ENCODE results near the gene ELF1. TPM values are rescaled to one million over a fixed set of nuclear protein-coding genes. Genes with fewer than 3 reads are reported as not detected.
A peak's percentile ranks its signal among the peaks of the same experiment; 100 is the strongest.

Gene ELF1
- total and polyA plus RNA-seq, 2 of the 4 experiments (the other 2 are of a cell fraction) = 25.4 to 27.6 TPM

DNA sequence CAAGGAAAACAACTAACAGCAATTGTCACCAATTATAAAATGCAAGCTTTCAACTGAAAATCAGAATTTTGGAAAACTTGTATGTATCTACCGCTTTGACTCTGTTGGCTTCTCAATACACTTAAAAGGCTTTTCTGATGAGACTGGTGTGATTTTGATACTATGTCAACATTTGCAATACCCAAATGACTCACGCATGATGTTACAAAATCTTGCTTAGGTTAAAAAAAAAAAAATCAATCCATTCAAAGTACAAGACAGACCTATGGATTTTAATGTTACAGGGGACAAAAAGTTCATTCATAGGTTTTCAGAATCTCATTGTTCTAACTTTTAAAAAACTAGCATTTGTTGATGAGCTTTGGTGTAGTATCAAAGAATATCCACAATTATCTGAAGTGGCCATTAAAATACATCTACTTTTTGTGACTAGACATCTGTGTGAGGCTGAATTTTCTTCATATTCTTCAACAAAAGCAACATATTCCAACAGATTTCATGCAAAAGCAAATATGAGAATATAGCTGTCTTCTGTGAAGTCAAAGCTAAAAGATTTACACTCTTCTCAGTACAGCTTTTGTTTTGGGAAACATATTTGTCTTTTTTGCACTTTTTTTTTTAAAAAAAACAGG, 10.7 kb downstream of the ELF1 start:
- TF ChIP-seq CEBPB (IDR thresholded peaks at IDR 0.05; ENCODE audit: low read depth, low read length) = peak; percentile 97
- TF ChIP-seq CTCF (conservative IDR thresholded peaks at IDR 0.05; ENCODE audit: low read depth, low read length) = no peak
- TF ChIP-seq FOS (IDR thresholded peaks at IDR 0.05; ENCODE audit: low read depth, low read length) = peak; percentile 91
- TF ChIP-seq MAZ (IDR thresholded peaks at IDR 0.05; ENCODE audit: borderline replicate concordance, low read depth, low read length) = no peak
- H3K4me2 ChIP-seq (ENCODE audit: low read depth, low read length) = no peak overlapping the region
- POLR2A ChIA-PET (ENCODE audit: unreplicated experiment) = no interaction called here
- DNase-seq = peak; percentile 90
- no TSS peak for BruUV-seq (replicated peaks)
- H2BK15ac ChIP-seq (ENCODE audit: low read depth, low read length) = no peak overlapping the region
- H3K79me1 ChIP-seq (ENCODE audit: low read depth in 1 of 2, low read length in 2 of 2) = peaks cover 16 to 47% of the 10 kb centered on the region in 2 experiments
- peaks cover 4% of the 10 kb centered on the region for H3K4me1 ChIP-seq (ENCODE audit: control insufficient read depth, insufficient read depth, low read length)
- in situ Hi-C loops (cut with MboI; ENCODE audit: low sequenced_read_pairs) = no loop called here
- H3K27me3 ChIP-seq (ENCODE audit: control insufficient read depth, insufficient read depth, low read length) = no peaks in the 10 kb centered on the region
- H3K56ac ChIP-seq (ENCODE audit: extremely low read depth, insufficient read depth, low read length) = no peak overlapping the region
- no CpG with 5 or more reads among the region's 2 CpGs for WGBS, 2 experiments (ENCODE audit: extremely low coverage in 2 of 2, insufficient read length in 1 of 2)
- H3K9me1 ChIP-seq (ENCODE audit: insufficient read depth, low read length) = peaks cover 8% of the 10 kb centered on the region
- no peak overlapping the region for H4K8ac ChIP-seq (ENCODE audit: low read depth in 2 of 2, low read length in 2 of 2)
- CTCF ChIA-PET = no interaction called here
- H3K4me3 ChIP-seq (ENCODE audit: insufficient read depth, low read depth, low read length) = no peak overlapping the region
- no peak overlapping the region for H3K23ac ChIP-seq (ENCODE audit: low read depth, low read length)
- H2BK5ac ChIP-seq (ENCODE audit: low read depth, low read length, poor library complexity, severe bottlenecking) = peak overlapping the region; percentile 30
- no peak overlapping the region for H3K27ac ChIP-seq (ENCODE audit: insufficient read depth, low read length)
- H4K91ac ChIP-seq (ENCODE audit: insufficient read depth, low read depth, low read length) = no peak overlapping the region
- no peak overlapping the region for H2AK5ac ChIP-seq (ENCODE audit: low read depth, low read length)
- no peak overlapping the region for H3K9ac ChIP-seq (ENCODE audit: low read depth, low read length)
- dilution Hi-C loops (cut with HindIII; ENCODE audit: low sequenced_read_pairs, unreplicated experiment) = no loop called here
- no peak overlapping the region for H2BK20ac ChIP-seq (ENCODE audit: low read depth, low read length)
- H4K5ac ChIP-seq (ENCODE audit: low read depth, low read length) = no peak overlapping the region
- H3K36me3 ChIP-seq (ENCODE audit: control insufficient read depth, insufficient read depth, low read length) = 0 out of 2 replicates have a peak, but pooled peaks cover 3% of the 10 kb centered on the region
- H3K14ac ChIP-seq (replicated peaks; ENCODE audit: low read depth, low read length) = no peak overlapping the region
- H2AFZ ChIP-seq (replicated peaks; ENCODE audit: low read length, poor library complexity) = no peak overlapping the region
- intact Hi-C loops (cut with micrococcal nuclease) = no loop called here
- H2AK9ac ChIP-seq (replicated peaks; ENCODE audit: low read depth, low read length, poor library complexity) = no peak overlapping the region
- H4K20me1 ChIP-seq (ENCODE audit: insufficient read depth, low read length) = peaks cover 48% of the 10 kb centered on the region
- ATAC-seq (ENCODE audit: low read depth) = peak; percentile 59
- no peak overlapping the region for H3K18ac ChIP-seq (ENCODE audit: low read depth, low read length)
- no peak overlapping the region for H2BK120ac ChIP-seq (ENCODE audit: low read depth, low read length)
- H3K4ac ChIP-seq (ENCODE audit: low read depth, low read length) = no peak overlapping the region
- no peaks in the 10 kb centered on the region for H3K9me3 ChIP-seq (ENCODE audit: control insufficient read depth, insufficient read depth, low read length)
